DND-41 (cell line): ENCODE measurements around the gene CCL11.

Experiments
- EZH2 ChIP-seq: IDR thresholded peaks from 3 replicates; pipeline ENCODE4 v1.6.1; 2012; ENCODE audit warnings: borderline replicate concordance, low read depth, mild to moderate bottlenecking, moderate library complexity, low read length, inconsistent platforms; ENCODE audit not compliant: severe bottlenecking
- TF ChIP-seq, protein P1 (sequence below): IDR thresholded peaks from 2 replicates; pipeline ENCODE4 v1.5.1; 2012; ENCODE audit warnings: borderline replicate concordance, low read length, moderate library complexity, mild to moderate bottlenecking; ENCODE audit not compliant: poor library complexity, severe bottlenecking; ENCODE audit errors: extremely low read depth

DNA sequence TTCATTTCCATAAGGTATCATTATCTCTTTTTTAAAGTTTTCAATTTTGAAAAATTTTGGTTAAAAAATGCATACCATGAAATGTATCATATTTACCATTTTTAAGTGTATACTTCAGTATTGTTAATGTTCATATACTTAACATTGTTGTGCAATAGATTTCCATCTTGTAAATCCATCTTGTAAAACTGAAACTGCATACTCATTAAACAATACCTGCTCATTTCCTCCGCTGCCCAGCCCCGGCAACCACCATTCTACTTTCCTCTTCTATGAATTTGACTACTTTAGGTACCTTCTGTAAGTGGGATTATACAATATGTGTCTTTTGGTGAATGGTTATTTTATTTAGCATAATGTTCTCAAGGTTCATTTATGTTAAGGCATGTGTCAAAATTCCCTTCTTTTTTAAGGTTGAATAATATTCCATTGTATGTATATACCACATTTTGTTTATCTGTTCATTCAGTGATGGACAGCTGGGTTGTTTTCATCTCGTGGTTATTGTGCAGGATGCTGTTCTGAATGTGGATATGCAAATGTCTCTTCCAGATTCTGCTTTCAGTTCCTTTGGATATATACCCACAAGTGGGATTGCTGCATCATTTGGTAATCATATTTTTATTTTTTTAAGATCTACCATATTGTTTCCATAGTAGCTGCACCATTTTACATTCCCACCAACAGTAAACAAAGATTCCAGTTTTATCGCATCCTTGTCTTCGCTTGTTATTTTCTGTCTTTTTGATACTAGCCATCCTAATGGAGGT lies 23.8 kb upstream of the CCL11 start:
- TF ChIP-seq, protein P1, sequence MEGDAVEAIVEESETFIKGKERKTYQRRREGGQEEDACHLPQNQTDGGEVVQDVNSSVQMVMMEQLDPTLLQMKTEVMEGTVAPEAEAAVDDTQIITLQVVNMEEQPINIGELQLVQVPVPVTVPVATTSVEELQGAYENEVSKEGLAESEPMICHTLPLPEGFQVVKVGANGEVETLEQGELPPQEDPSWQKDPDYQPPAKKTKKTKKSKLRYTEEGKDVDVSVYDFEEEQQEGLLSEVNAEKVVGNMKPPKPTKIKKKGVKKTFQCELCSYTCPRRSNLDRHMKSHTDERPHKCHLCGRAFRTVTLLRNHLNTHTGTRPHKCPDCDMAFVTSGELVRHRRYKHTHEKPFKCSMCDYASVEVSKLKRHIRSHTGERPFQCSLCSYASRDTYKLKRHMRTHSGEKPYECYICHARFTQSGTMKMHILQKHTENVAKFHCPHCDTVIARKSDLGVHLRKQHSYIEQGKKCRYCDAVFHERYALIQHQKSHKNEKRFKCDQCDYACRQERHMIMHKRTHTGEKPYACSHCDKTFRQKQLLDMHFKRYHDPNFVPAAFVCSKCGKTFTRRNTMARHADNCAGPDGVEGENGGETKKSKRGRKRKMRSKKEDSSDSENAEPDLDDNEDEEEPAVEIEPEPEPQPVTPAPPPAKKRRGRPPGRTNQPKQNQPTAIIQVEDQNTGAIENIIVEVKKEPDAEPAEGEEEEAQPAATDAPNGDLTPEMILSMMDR: no peak
- no peak for TF ChIP-seq EZH2
